GF-D8 (cell line): ENCODE measurements around the gene CHRNA4.
"Not testable (repeated sequence)": the region's sequence is repeated elsewhere in the genome, so short reads cannot be mapped to it uniquely, and the experiment has no call there.

Experiments used
- DNase-seq: peaks from one replicate; lab custom pipeline; 2025; lab: John Stamatoyannopoulos, UW

Gene CHRNA4

DNA sequence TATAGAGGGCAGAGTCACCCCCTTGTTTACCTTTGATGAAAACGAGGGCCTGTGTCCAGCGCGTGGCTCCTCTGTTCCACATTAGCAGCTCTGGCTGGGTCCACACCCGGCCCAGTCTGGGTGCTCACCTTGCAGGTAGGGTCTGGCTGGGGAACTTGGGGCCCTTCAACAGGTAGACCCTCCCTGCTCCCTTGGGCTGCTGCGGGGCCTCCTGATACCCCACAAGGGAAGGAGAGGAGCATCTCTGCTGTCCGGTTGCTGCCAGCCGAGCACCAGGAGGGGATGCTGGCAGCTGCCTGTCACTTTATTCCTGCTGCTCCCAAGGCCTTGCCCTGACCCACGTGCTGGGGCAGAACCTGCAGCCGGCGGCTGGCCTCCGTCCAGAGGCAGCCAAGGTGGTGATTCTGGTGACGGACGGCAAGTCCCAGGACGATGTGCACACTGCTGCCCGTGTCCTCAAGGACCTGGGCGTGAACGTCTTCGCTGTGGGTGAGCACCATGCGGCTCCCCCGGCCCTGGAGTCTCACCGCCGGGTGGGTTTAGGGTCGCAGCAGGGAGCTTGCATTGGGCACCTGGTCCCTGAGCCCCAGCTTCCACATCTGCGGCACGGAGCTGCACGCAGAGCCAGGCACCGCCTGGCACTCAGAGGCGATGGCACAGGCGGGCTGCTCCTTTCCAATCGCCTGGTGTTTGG lies 52.8 kb downstream of the CHRNA4 start:
- no peak for DNase-seq

DNA sequence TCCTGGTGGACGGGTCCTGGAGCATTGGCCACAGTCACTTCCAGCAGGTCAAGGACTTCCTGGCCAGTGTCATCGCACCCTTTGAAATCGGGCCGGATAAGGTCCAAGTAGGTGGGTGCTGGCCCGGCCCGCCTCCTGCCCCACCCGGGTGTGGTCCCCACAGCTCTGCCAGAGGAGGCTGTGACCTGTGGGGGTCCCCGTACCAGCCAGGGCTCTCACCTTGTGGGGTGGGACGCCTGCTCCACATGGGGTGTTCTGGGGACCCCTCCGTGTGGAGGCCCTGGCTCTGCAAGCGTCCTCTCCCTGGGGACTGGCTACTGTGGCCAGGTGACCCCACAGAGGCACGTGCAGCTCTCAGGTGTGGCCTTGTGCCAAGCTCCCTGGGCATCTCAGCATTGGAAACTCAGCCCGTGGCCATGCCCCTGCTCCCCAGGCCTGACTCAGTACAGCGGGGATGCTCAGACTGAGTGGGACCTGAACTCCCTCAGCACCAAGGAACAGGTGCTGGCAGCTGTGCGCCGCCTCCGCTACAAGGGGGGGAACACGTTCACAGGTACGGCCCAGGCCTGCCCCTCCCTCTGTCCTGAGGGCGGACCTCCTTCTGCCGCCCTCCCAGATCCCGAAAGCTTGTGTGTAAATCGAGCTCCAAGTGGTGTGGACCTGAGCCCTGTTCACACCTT lies 53.5 kb downstream of the CHRNA4 start:
- no peak for DNase-seq

DNA sequence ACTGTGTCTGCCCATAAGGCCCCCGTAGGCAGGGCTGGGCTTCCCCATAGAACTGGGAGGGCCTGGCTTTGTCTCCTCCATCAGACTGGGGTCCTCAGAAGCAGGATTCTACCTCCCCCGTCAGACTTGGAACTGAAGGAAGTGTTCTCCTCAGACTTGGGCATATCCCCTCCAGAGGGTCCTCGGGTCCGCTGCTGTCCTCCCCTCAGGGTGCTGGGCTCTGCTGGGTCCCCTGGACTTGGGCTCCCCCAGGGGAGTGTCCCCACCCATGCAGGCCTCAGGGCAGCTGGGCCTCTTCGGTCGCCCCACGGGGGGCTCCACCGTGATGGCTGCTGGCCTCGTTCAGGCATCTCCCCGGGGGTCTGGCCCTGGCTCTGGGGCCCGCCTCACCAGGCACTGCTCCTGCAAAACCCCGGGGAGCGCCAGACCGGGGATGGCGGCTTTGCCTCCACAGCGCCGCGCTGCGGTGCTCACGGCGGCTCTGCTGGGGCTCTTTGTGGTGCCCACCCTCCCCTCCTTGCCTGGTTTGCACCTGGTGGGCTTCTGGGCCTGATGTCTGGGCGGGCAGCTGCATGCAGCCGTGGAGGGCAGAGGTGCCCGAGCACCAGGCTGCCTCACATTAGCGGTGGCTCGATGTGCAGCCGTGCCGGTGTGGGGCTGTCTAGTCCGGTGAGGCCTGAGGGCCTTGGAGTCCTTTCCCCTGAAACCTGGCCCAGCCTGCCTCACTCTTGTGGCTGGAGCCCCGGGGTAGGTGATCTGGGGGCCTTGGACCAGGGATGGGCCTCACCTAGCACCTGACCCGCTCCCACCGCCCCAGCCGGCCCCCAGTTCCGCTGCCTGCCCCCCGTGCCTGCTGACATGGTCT lies 54.2 kb downstream of the CHRNA4 start:
- DNase-seq, result no peak

DNA sequence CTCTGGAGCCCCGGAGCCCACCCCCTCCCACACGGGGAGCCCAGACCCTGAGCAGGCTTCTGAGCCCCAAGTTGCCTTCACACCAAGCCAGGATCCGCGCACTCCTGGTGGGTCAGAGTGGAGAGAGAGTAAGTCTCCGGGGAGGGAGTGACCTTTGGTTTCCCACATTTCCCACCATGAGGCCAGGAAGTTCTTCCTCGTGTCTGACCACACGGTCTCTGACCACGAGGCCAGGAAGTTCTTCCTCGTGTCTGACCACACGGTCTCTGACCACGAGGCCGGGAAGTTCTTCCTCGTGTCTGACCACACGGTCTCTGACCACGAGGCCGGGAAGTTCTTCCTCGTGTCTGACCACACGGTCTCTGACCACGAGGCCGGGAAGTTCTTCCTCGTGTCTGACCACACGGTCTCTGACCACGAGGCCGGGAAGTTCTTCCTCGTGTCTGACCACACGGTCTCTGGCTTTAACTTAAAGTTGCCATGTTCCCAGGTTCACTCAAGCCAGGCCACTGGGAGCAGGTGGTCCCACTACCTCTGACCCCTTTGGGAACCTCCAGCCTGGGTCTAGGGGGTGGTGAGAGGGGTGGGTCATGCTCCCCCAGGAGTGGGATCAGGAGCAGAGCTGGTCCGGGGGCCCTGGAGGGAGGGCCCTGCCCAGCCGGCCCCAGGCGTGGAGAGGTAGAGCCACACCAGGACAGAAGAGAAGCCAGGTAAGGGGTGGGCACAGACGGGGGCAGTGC lies 55.0 kb downstream of the CHRNA4 start:
- DNase-seq, result not testable (repeated sequence)

DNA sequence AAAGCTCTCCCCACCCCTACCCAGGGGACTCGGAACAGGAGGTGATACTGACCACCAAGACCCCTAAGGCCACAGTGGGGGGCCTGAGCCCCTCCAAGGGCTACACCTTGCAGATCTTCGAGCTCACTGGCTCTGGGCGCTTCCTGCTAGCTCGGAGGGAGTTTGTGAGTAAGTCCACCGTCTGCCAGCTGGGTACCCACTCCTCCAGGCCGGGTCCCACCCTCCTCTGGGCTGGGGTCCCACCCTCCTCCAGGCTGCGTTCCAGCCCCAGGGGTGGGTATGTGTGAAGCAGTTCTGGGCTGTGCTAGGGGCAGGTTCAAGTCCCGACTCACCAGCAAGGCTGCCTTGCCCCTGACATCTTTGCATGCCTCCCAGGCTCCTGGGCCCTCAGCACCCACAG lies 55.8 kb downstream of the CHRNA4 start:
- DNase-seq, result no peak

DNA sequence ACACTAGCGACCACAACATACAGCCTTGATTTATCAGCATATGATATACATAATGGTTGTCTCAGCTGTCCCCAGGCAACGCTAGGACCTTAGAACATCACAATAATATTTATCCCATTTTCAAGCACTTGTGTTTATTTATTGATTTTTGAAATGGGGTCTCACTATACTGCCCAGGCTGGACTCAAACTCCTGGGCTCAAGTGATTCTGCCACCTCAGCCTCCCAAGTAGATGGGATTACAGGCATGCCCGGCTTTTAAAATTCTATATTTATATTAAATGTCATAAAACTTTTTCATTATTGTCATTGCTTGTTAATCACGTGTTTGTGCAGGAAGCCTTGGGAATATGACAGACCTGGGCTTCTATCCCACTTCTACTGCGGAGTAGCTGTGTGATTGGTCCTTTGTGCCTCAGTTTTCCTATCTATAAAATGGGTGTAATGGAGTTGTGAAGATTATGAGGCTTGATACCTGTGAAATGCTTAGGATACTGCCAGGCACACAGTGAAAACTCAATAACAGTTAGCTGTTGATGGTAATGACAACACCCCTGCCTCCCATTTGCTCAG lies 58.0 kb downstream of the CHRNA4 start:
- DNase-seq, result no peak

DNA sequence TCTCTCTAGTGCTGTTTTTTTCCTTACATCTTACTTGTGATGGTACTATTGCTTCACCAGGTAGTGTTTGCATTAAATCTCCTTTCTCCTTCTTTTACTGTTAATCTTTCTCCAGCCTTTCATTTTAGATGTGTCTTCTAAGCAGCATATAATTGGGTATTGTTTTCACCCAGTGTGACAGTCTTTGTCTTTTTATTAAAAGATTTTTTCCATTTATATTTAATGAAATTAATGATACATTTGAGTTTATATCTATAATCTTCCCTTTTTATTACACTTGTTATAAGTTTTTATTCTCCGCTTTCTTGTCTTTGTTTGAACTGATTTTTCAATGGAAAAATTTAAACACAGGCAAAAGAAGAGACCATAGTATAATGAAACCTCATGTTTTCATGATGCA lies 59.5 kb downstream of the CHRNA4 start:
- DNase-seq, result no peak

DNA sequence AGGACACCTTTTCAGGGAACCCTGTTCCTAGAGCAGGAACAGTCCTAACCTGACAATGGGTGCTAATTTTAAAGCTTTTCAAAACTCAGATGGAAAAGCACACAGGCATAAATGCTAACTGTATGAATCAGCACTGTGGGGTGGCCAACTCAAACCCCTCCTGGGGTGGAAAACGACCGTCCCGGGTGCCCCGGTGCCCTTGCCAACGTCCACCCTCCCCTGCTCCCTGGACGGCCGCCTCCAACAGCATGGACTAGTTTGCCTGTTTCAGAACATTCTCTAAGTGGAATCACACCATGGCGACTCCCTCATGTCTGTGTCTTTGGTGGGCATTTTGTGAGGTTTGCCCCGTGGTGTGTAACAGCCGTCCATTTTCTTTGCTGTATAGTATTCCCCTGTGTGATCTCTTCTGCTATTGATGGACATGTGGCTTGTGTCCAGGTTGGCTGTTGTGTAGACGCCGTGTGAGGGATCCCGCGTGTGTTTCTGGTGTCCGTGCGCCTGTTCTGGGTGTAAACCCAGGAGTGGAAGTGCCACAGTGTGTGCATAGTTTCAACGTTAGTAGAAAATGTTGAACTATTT lies 62.3 kb downstream of the CHRNA4 start:
- no peak for DNase-seq

DNA sequence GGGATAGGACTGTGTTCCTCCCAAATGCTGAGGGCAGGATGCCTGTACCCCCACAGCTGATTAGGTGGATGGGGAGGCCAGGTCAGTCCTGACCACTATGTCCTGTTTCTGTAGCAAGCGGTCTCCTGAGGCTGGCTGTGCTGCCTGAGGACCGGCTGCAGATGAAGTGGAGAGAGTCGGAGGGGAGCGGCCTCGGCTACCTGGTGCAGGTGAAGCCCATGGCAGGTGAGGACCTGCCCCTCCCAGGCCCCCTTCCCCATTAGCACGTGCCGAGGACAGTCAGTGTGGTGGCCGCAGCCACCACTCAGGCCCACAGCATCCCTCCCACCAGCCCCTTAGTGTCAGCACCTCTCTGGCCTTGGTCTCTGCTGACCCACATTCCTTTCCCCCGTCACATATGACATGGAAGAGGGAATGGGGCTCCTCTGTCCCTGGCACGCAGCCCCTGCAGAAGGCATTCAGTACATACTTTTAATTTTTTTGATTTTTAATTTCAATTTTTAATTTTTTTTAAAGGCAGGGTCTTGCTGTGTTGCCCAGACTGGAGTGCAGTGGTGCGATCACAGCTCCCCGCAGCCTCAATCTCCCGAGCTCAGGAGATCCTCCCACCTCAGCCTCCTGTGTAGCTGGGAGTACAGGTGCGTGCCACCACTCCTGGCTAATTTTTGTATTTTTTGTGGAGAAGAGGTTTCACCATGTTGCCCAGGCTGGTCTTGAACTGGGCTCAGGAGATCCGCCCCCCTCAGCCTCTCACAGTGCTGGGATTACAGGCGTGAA lies 63.2 kb downstream of the CHRNA4 start:
- DNase-seq, result no peak

DNA sequence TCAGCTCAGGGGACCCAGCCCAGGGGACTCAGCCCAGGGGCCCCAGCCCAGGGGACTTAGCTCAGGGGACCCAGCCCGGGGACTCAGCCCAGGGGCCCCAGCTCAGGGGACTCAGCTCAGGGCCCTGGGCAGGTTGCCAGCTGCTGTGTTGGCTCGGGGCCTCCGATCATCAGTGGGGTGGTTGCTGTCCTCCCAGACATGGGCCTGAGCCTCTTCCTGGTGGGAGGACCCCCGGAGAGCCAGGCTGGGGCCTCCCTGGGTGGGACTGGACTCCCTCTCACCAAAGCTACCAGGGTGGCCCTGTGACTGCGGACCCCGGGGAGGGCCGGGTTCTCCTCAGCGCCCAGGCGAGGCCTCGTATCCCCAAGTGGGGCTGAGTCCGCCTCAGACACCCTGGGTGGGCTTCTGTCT lies 63.8 kb downstream of the CHRNA4 start:
- no peak for DNase-seq

DNA sequence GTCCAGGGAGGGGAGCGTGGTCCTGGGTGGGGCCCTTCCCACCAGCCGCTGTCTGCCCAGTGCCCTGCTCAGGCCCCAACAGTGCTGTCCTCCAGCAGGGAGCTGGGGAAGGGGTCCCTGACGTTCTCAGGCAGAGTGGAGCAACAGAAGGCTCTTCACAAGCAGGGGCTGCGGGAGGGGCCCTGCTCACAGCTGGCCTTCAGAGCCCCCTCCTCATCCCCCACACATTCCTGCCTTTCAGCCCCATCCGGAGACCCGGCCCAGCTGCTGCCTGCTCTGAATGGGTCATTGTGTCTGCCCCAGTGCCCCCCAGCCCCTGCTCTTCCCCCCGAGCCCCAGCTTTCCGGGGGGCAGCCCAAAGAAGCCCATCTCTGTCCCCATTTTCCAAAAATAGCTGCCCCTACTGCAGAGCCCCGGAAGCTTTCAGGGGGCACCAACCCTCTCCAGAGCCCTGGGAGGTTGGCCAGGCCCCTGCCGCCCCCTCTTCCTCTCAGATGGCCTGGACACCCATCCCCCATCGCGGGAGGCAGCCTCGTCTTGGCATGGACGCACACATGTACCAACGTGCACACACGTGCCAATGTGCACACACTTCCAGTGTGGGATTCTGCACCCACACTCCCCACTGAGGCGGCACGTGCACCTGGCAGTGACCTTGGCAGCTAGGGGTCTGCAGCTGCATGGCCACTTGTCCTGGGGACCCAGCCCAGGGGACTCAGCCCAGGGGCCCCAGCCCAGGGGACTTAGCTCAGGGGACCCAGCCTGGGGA lies 64.4 kb downstream of the CHRNA4 start:
- DNase-seq, result no peak

DNA sequence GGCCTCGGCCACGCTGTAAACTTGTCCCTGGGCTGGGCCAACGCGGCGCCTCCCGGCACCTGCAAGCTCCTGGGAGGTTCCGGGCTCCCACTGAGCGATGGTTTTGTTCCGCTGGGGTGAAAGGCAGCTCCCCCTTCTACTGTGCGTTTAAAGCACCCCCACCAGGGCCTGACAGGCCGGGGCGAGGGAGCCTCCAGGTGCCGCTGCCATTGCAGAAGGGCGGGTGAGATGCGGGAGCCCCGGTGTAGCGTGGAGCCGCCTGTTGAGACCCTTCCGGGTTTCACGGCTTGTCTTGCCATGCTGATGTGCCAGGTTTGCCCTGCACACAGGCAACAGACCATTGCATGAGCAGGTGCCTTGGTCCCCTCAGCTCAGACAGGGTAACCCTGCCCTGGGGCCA lies 65.3 kb downstream of the CHRNA4 start:
- no peak for DNase-seq

DNA sequence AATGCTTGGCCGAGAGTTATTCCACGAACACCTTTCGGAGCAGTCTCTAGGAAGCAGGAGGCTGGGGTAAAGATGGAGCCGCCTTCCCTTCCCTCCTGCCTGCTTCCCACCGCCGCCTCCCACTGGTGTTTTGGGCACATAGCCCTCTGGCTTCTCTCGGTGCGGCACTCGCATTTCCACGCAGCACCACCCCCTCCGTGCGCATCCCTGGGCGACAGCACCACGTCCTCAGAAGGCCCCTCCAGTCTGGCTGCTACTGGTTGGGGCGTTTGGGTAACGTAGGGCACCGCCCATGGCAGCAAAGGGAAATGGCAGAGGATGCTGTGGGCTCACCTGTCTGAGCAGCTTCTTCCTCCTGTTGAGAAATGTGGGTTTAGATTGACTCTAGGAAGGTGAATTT lies 65.7 kb downstream of the CHRNA4 start:
- no peak for DNase-seq

DNA sequence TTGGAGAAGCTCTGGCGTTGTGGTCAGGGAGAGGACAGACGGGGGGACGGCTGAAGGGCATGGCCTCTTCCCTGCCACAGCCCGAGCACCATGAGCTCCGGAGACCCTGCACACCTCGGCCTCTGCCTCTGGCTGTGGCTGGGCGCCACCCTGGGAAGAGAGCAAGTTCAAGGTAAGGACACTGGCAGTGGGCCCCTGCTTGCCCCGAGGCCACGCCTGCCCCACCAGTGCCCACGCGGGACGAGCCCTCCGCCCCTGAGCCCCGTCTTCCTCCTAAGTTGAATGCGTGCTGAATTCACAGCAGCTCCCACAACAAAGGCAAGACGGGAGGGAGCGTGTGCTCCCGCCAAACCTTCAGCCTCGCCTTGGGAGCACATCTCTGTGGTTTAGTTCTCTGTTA lies 66.1 kb downstream of the CHRNA4 start:
- no peak for DNase-seq

DNA sequence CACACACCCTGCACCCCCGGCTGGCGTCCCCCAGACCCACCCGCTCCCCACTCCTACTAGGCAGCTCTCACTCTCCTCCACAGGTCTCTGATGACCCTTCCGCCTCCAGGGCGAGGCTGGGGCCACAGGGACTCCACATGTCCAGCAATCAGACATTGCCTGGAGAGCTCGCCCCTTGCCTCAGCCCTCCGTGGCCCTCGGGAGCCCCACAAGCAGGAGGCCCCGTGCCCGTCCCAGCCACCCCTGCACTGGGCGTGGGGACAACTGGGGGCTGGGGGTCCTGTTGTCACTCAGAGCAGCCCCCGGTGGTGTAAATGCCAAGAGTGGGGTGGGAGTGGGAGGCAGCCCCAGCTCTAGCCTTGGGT lies 66.6 kb downstream of the CHRNA4 start:
- no peak for DNase-seq

DNA sequence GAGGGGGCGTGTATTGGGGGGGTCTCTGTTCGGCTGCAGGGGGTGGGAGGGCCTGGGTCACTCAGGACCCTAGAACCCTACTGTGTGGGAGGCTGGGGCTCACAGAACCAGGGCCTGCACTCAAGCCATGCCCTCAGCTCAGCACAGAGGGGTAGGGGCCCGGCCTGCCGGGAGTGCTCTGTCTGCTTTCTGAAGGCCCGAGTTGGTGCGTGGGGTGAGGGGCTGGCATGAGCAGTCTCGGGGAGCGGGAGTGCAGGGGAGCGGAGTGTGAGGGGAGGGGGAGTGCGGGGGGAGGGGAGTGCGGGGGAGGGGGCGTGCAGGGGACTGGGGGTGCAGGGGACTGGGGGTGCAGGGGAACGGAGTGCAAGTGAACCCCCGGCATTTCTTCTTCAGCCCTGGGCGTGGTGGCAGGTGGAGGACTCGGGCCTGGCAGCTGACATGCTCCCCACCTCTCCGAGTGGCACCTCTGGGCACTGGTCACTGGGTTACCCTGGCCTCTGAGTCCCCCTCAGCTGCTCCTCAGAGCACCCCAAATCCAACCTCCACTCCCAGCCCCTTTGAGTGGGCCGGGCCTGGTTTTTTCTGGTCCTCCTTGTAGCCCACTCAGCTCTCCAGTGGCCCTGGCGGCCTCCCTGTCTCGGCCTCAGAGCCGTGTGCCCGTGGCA lies 67.1 kb downstream of the CHRNA4 start:
- DNase-seq, result no peak

DNA sequence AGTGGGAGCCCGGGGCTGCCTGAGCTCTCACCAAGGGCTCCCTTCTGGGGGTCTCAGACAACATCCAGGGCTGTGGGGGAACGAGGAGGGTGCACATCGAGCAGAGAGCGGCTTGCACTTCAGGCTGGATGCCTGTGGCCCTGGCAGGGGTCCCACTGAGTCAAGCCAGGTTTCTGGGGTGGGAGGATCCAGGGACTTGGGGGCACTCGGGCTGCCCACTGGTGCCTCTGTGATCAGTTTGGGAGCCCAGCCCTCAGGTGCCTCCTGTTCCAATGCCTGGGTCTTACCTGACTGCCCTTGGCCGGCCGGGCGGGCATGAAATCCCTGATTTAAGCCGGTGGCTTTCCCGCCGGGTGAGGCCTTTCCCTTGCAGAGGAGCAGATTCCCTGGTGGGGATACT lies 67.7 kb downstream of the CHRNA4 start:
- DNase-seq, result no peak
